K562 (cell line): ENCODE results near the gene CSK. TPM values are rescaled to one million over a fixed set of nuclear protein-coding genes. Genes with fewer than 3 reads are reported as not detected.
A peak's percentile ranks its signal among the peaks of the same experiment; 100 is the strongest.

Source experiments
- ATAC-seq: fragments of 200-7000 bp; cut with Tn5 transposase; 3 replicates; pipeline ENCODE4 v1.9.1; 2020; ENCODE audit warnings: moderate library complexity
- BruUV-seq: library from RNA; stranded (reverse); fragments of 400-500 nt; replicated peaks from 2 replicates; lab custom pipeline; 2021; lab: Mats Ljungman, UMichigan
- CTCF ChIA-PET: fragments of 300-600 bp; formaldehyde crosslinking; extraction: SDS; loops from one replicate; lab custom pipeline; 2021; ENCODE audit warnings: low intra/inter-chr PET ratio; lab: Yijun Ruan, JAX
- POLR2A ChIA-PET: fragments of 300-600, 350-650 bp; sonication (Branson Sonifier 250); formaldehyde crosslinking; extraction: SDS; loops from one replicate; lab custom pipeline; 2021; ENCODE audit warnings: antibody characterized with exemption, inconsistent platforms; lab: Yijun Ruan, JAX
- DNase-seq, 4 experiments: peaks; one replicate each; pipeline versions ENCODE4 v3.0.0 to v3.0.0-alpha.2; 2011 to 2018; ENCODE audit warnings: low spot score in 3 of 4, mixed read lengths in 3 of 4; ENCODE audit errors: extremely low read depth in 1 of 4
- FAIRE-seq: peaks from 2 replicates; lab custom pipeline; 2011; peaks lifted over from hg19 to GRCh38; lab: Jason Lieb, UNC
- H2AFZ ChIP-seq: 2 replicates; pipeline ENCODE4 v1.6.0; 2011; ENCODE audit warnings: low read depth, low read length, control low read depth, inconsistent platforms
- H3K27ac ChIP-seq: fragments of 200-600 bp; 3 replicates; pipeline ENCODE4 v1.8.0; 2011; ENCODE audit warnings: low read depth, mild to moderate bottlenecking, control low read depth, inconsistent platforms, low read length, moderate library complexity, mixed read lengths; ENCODE audit errors: extremely low read depth
- H3K27me3 ChIP-seq, 2 experiments: fragments of 300-600 bp in 1 of 2; 2 replicates in 1 of 2; 3 replicates in 1 of 2; pipeline versions ENCODE4 v1.6.0 to v1.8.0; 2011; ENCODE audit warnings: inconsistent platforms in 2 of 2, low read length in 2 of 2, mild to moderate bottlenecking in 1 of 2, mixed read lengths in 1 of 2, moderate library complexity in 1 of 2; ENCODE audit not compliant: control insufficient read depth in 2 of 2, insufficient read depth in 2 of 2
- H3K36me3 ChIP-seq: fragments of 300-600 bp; 3 replicates; pipeline ENCODE4 v1.8.0; 2011; ENCODE audit warnings: mild to moderate bottlenecking, low read length, inconsistent platforms; ENCODE audit not compliant: control insufficient read depth, insufficient read depth
- H3K4me1 ChIP-seq, 2 experiments: fragments of 200-600 bp in 1 of 2; replicated peaks in 1 of 2; 2 replicates in 1 of 2; 3 replicates in 1 of 2; pipeline versions ENCODE4 v1.5.1 to v1.8.0; 2011; ENCODE audit warnings: inconsistent platforms in 2 of 2, low read length in 2 of 2, mild to moderate bottlenecking in 1 of 2, mixed read lengths in 1 of 2, moderate library complexity in 1 of 2; ENCODE audit not compliant: control insufficient read depth in 2 of 2, insufficient read depth in 2 of 2
- H3K4me2 ChIP-seq: 2 replicates; pipeline ENCODE4 v1.6.1; 2011; ENCODE audit warnings: low read length, control low read depth, inconsistent platforms, mixed read lengths; ENCODE audit not compliant: insufficient read depth
- H3K4me3 ChIP-seq: fragments of 200-600 bp; sonication (generic), shearing (Covaris generic); 2 replicates; pipeline ENCODE4 v1.5.1; 2016; ENCODE audit warnings: control low read depth, inconsistent platforms
- H3K79me2 ChIP-seq: fragments of 200-600 bp; 3 replicates; pipeline ENCODE4 v1.8.0; 2011; ENCODE audit warnings: low read length, inconsistent platforms; ENCODE audit not compliant: control insufficient read depth, insufficient read depth
- H3K9ac ChIP-seq, 2 experiments: 2 replicates each; pipeline versions ENCODE4 v1.6.0 to v1.6.1; 2011; ENCODE audit warnings: low read depth in 2 of 2, low read length in 2 of 2, control low read depth in 1 of 2, inconsistent platforms in 1 of 2, mild to moderate bottlenecking in 1 of 2, mixed read lengths in 1 of 2; ENCODE audit not compliant: insufficient read depth in 1 of 2
- H3K9me1 ChIP-seq: one replicate; pipeline ENCODE4 v1.6.0; 2011; ENCODE audit warnings: inconsistent platforms, mild to moderate bottlenecking, low read length, moderate library complexity; ENCODE audit not compliant: control insufficient read depth, insufficient read depth
- H3K9me3 ChIP-seq: replicated peaks from 2 replicates; pipeline ENCODE4 v1.5.1; 2011; ENCODE audit warnings: low read depth, low read length, inconsistent platforms; ENCODE audit not compliant: control insufficient read depth, insufficient read depth
- H4K20me1 ChIP-seq: replicated peaks from 2 replicates; pipeline ENCODE4 v1.6.1; 2011; ENCODE audit warnings: low read length, inconsistent platforms, mixed read lengths; ENCODE audit not compliant: control insufficient read depth, insufficient read depth
- DNMT1 ChIP-seq: fragments of 450-650 bp; IDR thresholded peaks from 2 replicates; pipeline ENCODE4 v1.6.1; 2016; ENCODE audit warnings: antibody characterized with exemption, mild to moderate bottlenecking
- E2F1 ChIP-seq: sonication (generic); formaldehyde crosslinking; IDR thresholded peaks from 2 replicates; pipeline ENCODE4 v1.8.1; 2023; ENCODE audit warnings: mild to moderate bottlenecking, missing genetic modification reagents, moderate library complexity
- MAFF ChIP-seq: IDR thresholded peaks from 2 replicates; pipeline ENCODE4 v1.6.1; 2012; ENCODE audit warnings: low read length, improper control_type of control experiment
- NFIC ChIP-seq: fragments of 450-650 bp; IDR thresholded peaks from 2 replicates; pipeline ENCODE4 v1.6.1; 2017; ENCODE audit warnings: mild to moderate bottlenecking, inconsistent platforms
- POLR3G ChIP-seq: IDR thresholded peaks from 2 replicates; pipeline ENCODE4 v1.6.1; 2011; ENCODE audit not compliant: insufficient read length, insufficient replicate concordance; ENCODE audit errors: extremely low read depth
- SPI1 ChIP-seq: IDR thresholded peaks from 2 replicates; pipeline ENCODE4 v1.6.1; 2011; ENCODE audit warnings: low read depth, low read length, control low read depth, borderline replicate concordance
- STAT5B ChIP-seq: fragments of 250-450 bp; sonication (Bioruptor Pico); IDR thresholded peaks from 2 replicates; pipeline ENCODE4 v1.8.0; 2021; ENCODE audit warnings: mild to moderate bottlenecking, inconsistent platforms
- ZFX ChIP-seq: sonication (generic); formaldehyde crosslinking; IDR thresholded peaks from 2 replicates; pipeline ENCODE4 v1.8.0; 2022; ENCODE audit warnings: mild to moderate bottlenecking, missing genetic modification reagents, moderate library complexity
- ZNF24 ChIP-seq: fragments of 450-650 bp; IDR thresholded peaks from 2 replicates; pipeline ENCODE4 v1.6.1; 2016
- ZNF263 ChIP-seq: sonication (generic); formaldehyde crosslinking; IDR thresholded peaks from 2 replicates; pipeline ENCODE4 v1.8.0; 2022; ENCODE audit warnings: mild to moderate bottlenecking, missing genetic modification reagents, borderline replicate concordance
- ZNF830 ChIP-seq: fragments of 250-450 bp; sonication (Bioruptor Pico); IDR thresholded peaks from 2 replicates; pipeline ENCODE4 v1.5.0; 2021; ENCODE audit warnings: mild to moderate bottlenecking
- WGBS: fragments of 100-300 bp; shearing (Covaris generic); methylation state at CpG from one replicate; pipeline ENCODE4 v1.1.6; 2016; ENCODE audit warnings: low coverage, mixed read lengths; ENCODE audit not compliant: insufficient coverage; ENCODE audit errors: missing lambda C conversion rate; 5-methylcytosine and 5-hydroxymethylcytosine counted together
- in situ Hi-C: fragments of 300-500 bp; cut with MboI; formaldehyde crosslinking; loops from 4 replicates; pipeline ENCODE4 v1.15.0; 2018; ENCODE audit warnings: inconsistent platforms, mixed read lengths
- intact Hi-C: fragments of 100-400 bp; cut with micrococcal nuclease; formaldehyde crosslinking; loops from 2 replicates; pipeline ENCODE4 v1.14.2; 2022
- polyA plus RNA-seq, 8 experiments: library from polyadenylated mRNA; depleted of rRNA in 4 of 8; stranded (reverse) in 5 of 8; unstranded in 3 of 8; fragments of >200 nt; fragmentation: Nextera tagmentation in 2 of 8; fragmentation: Illumina TruSeq in 1 of 8; extraction: Ambion mirVana in 2 of 8; extraction: Trizol in 1 of 8; gene quantifications; 2 replicates each; pipeline versions ENCODE4 v1.2.1 to v1.2.3, GENCODE V29; 2011 to 2014; ENCODE audit warnings: inconsistent platforms in 1 of 8, missing spikeins in 1 of 8
- total RNA-seq, 7 experiments: library from RNA; depleted of rRNA in 6 of 7; stranded (reverse); fragments of >200 nt in 6 of 7; fragmentation: Illumina TruSeq in 2 of 7; extraction: Trizol in 2 of 7; gene quantifications; 2 replicates each; pipeline versions ENCODE4 v1.2.1 to v1.2.3, GENCODE V29; 2011 to 2021; ENCODE audit warnings: low replicate concordance in 1 of 7

The CSK gene
- total and polyA plus RNA-seq, 9 of the 15 experiments (the other 6 are each of a cell fraction or from before 2014, with no cell fraction given): 1.5 to 112 (median 22.5) TPM

- TF ChIP-seq POLR3G (no peak), MAFF (no peak)
Measured at GRCh38 chr15:74789741-74790079, 7.8 kb downstream of the CSK start (continued).

DNA sequence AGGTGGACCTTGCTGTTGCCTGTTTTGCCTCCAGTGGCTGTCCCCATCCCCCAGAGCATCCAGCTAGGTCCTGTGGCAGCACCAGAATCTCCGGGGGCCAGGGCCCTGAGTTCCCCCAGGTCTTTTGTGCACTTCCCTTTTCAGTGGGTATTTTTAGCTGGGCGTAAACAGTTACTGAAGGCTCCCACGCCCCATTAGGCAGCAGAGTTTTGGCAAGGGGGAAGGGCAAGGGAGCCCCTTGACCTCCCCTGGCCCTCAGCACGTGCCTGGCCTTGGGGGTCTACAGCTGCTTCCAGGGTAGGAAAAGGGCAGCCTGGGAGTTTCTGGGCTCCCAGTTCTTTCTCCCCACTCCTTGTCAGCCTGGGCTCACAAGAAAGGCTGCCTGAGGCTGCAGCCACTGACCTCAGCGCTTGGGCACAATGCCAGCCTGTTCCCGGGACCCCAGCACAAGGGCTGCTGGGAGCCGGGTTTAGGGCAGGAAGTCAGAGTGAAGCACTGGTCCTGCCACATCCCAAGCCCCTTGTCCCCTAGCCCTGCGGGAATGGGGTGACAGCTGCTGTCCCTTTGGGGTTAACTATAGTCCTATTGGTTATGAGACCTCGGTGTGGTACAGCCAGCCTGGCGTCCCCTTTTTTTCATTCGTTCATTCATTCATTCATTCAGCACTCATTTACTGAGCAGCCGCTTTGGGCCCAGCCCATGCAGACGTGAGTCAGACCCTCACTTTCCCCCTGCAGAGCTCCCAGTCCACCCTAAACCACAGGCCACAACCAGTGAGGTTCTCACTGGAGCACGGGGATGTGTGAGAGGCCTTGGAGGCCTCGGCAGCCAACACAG lies 8.4 kb downstream of the CSK start:
- intact Hi-C loops: no loop called here
- Histone ChIP-seq H3K36me3 (peaks cover 74% of the 10 kb centered on the region; the same call in 2 of the 3 replicates), H3K4me3 (no peak overlapping the region), H3K9ac (peak overlapping the region in 1 of 2 experiments; percentile 83; a peak in 2 of 4 replicates), H2AFZ (no peak overlapping the region), H3K9me1 (no peaks in the 10 kb centered on the region)
- ChIA-PET CTCF (no interaction called here), POLR2A (interaction anchor here (0.6 to 0.7 kb wide), 4 partner anchors 12 to 280 kb away, joined by 3 to 4 read pairs (median 3); no protein-coding TSS in a partner anchor)
- FAIRE-seq (no peak), ATAC-seq (no peak)
- TF ChIP-seq ZNF24 (peak; percentile 80; the same call in 1 of the 2 replicates), ZNF830 (no peak), SPI1 (peak; percentile 50; the same call in 1 of the 2 replicates), NFIC (peak; percentile 47), DNMT1 (no peak), E2F1 (CRISPR knock-in tag) (no peak), STAT5B (CRISPR knock-in tag) (no peak), ZNF263 (CRISPR knock-in tag) (peak; percentile 53), ZFX (CRISPR knock-in tag) (peak; percentile 50; the same call in 1 of the 2 replicates)
- TF ChIP-seq, all 486 proteins: peak for 5
- Histone ChIP-seq H4K20me1 (peaks cover 37% of the 10 kb centered on the region), H3K79me2 (peaks cover 77% of the 10 kb centered on the region), H3K4me2 (no peak overlapping the region), H3K9me3 (no peaks in the 10 kb centered on the region), H3K27me3 (no peaks in the 10 kb centered on the region), H3K27ac (no peak overlapping the region), H3K4me1 (peaks cover 27 to 51% of the 10 kb centered on the region in 2 experiments)
- 58% methylated on average over 15 of the region's 15 CpGs for WGBS
- DNase-seq: no peak
- no TSS peak for BruUV-seq
- in situ Hi-C loops: no loop called here
